ENCODE data around the gene ARHGAP28.
"Not testable (repeated sequence)": the region's sequence is repeated elsewhere in the genome, so short reads cannot be mapped to it uniquely, and the experiment has no call there.

Gene ARHGAP28

GRCh38 chr18:6796511-6796910, 67.0 kb downstream of the ARHGAP28 start:
- H3K27ac ChIP-seq = no peak overlapping the region
- TF ChIP-seq ZFX (IDR thresholded peaks at IDR 0.05) (no peak), CTCF (conservative IDR thresholded peaks at IDR 0.05) (no peak)

- TF ChIP-seq ZFX (IDR thresholded peaks at IDR 0.05) (no peak), CTCF (conservative IDR thresholded peaks at IDR 0.05) (no peak)
- H3K27ac ChIP-seq = no peak overlapping the region
Measured at GRCh38 chr18:6797171-6797570, 67.7 kb downstream of the ARHGAP28 start.

GRCh38 chr18:6798896-6799295, 69.4 kb downstream of the ARHGAP28 start:
- TF ChIP-seq CTCF (conservative IDR thresholded peaks at IDR 0.05) (no peak), ZFX (IDR thresholded peaks at IDR 0.05) (no peak)
- no peak overlapping the region for H3K27ac ChIP-seq

GRCh38 chr18:6800309-6800708, 70.8 kb downstream of the ARHGAP28 start:
- H3K27ac ChIP-seq = not testable (repeated sequence)

- H3K27ac ChIP-seq = peak overlapping the region; percentile 32; the same call in 1 of the 2 replicates
- TF ChIP-seq ZFX (IDR thresholded peaks at IDR 0.05) (no peak), CTCF (conservative IDR thresholded peaks at IDR 0.05) (no peak)
Measured at GRCh38 chr18:6807515-6808257, 78.2 kb downstream of the ARHGAP28 start.

- no peak overlapping the region for H3K27ac ChIP-seq
- TF ChIP-seq ZFX (IDR thresholded peaks at IDR 0.05) = no peak
- no peak for TF ChIP-seq CTCF (conservative IDR thresholded peaks at IDR 0.05)
Measured at GRCh38 chr18:6810191-6810590, 80.7 kb downstream of the ARHGAP28 start.

- H3K27ac ChIP-seq = no peak overlapping the region
- TF ChIP-seq ZFX (IDR thresholded peaks at IDR 0.05) = no peak
- TF ChIP-seq CTCF (conservative IDR thresholded peaks at IDR 0.05) = no peak
Measured at GRCh38 chr18:6811816-6812215, 82.3 kb downstream of the ARHGAP28 start.

GRCh38 chr18:6814882-6815425, 85.4 kb downstream of the ARHGAP28 start:
- TF ChIP-seq CTCF (conservative IDR thresholded peaks at IDR 0.05) = no peak
- no peak for TF ChIP-seq ZFX (IDR thresholded peaks at IDR 0.05)
- H3K27ac ChIP-seq = no peak overlapping the region

All from C4-2B (cell line).